ENCODE results near the gene ADGRG6. TPM values are rescaled to one million over a fixed set of nuclear protein-coding genes. Genes with fewer than 3 reads are reported as not detected.

The ADGRG6 gene
- total and polyA plus RNA-seq, 2 donors (not counting 1 experiment from before 2014, with no cell fraction given) = 0.03 TPM; not detected in 1

GRCh38 chr6:142406131-142406530 lies 104.3 kb downstream of the ADGRG6 start:
- Histone ChIP-seq H2AFZ (ENCODE audit: insufficient read depth, low read depth, low read length, poor library complexity, severe bottlenecking) (no peak overlapping the region), H3K4me1 (ENCODE audit: control insufficient read depth in 2 of 2, insufficient read depth in 2 of 2, low read length in 2 of 2) (no peaks in the 10 kb centered on the region), H3K27me3 (replicated peaks in 1 of 4; ENCODE audit: control extremely low read depth in 1 of 4, control insufficient read depth in 3 of 4, insufficient read depth in 4 of 4, low read length in 3 of 4) (no peaks in the 10 kb centered on the region), H3K27ac (ENCODE audit: low read length in 2 of 2) (no peak overlapping the region), H3K4me3 (ENCODE audit: control extremely low read depth in 1 of 5, extremely low read depth in 1 of 5, insufficient read depth in 1 of 5, low read depth in 2 of 5, low read length in 4 of 5) (no peak overlapping the region), H3K4me2 (replicated peaks; ENCODE audit: low read depth, low read length, poor library complexity, severe bottlenecking) (no peak overlapping the region), H3K9ac (ENCODE audit: low read length) (no peak overlapping the region), H3K9me3 (ENCODE audit: control extremely low read depth in 1 of 3, control insufficient read depth in 2 of 3, insufficient read depth in 1 of 3, low read length in 2 of 3) (no peaks in the 10 kb centered on the region), H3K79me2 (ENCODE audit: control insufficient read depth, insufficient read depth, low read length) (no peaks in the 10 kb centered on the region), H3K36me3 (replicated peaks in 1 of 2; ENCODE audit: control extremely low read depth in 1 of 2, control insufficient read depth in 1 of 2, extremely low read depth in 1 of 2, insufficient read depth in 2 of 2, low read length in 1 of 2) (no peaks in the 10 kb centered on the region), H4K20me1 (ENCODE audit: control insufficient read depth, insufficient read depth, low read length, poor library complexity, severe bottlenecking) (no peaks in the 10 kb centered on the region)
- no peak for TF ChIP-seq EZH2 (IDR thresholded peaks at IDR 0.05; ENCODE audit: borderline replicate concordance, insufficient read depth, low read depth, low read length, poor library complexity, severe bottlenecking)
- TF ChIP-seq CTCF (IDR thresholded peaks at IDR 0.05) = no peak
- Mint-ChIP-seq H3K27me3 (peaks cover 5% of the 10 kb centered on the region), H3K27ac (no peak overlapping the region), H3K4me3 (no peak overlapping the region), H3K9me3 (ENCODE audit: insufficient read depth) (no peaks in the 10 kb centered on the region), H3K4me1 (no peaks in the 10 kb centered on the region)
- DNase-seq (no peak), ATAC-seq (ENCODE audit: low read depth) (no peak)
- intact Hi-C loops (cut with micrococcal nuclease) = no loop called here
- ChIA-PET CTCF (no interaction called here), POLR2A (no interaction called here)
- no CpG with 5 or more reads among the region's 3 CpGs for WGBS (ENCODE audit: insufficient coverage)

- Histone ChIP-seq H3K9me3 (ENCODE audit: control extremely low read depth in 1 of 3, control insufficient read depth in 2 of 3, insufficient read depth in 1 of 3, low read length in 2 of 3) (no peaks in the 10 kb centered on the region), H3K9ac (ENCODE audit: low read length) (no peak overlapping the region), H3K27me3 (replicated peaks in 1 of 4; ENCODE audit: control extremely low read depth in 1 of 4, control insufficient read depth in 3 of 4, insufficient read depth in 4 of 4, low read length in 3 of 4) (no peaks in the 10 kb centered on the region), H3K4me3 (ENCODE audit: control extremely low read depth in 1 of 5, extremely low read depth in 1 of 5, insufficient read depth in 1 of 5, low read depth in 2 of 5, low read length in 4 of 5) (no peak overlapping the region), H3K79me2 (ENCODE audit: control insufficient read depth, insufficient read depth, low read length) (no peaks in the 10 kb centered on the region), H4K20me1 (ENCODE audit: control insufficient read depth, insufficient read depth, low read length, poor library complexity, severe bottlenecking) (no peaks in the 10 kb centered on the region), H3K4me2 (replicated peaks; ENCODE audit: low read depth, low read length, poor library complexity, severe bottlenecking) (no peak overlapping the region), H3K4me1 (ENCODE audit: control insufficient read depth in 2 of 2, insufficient read depth in 2 of 2, low read length in 2 of 2) (no peaks in the 10 kb centered on the region), H3K36me3 (replicated peaks in 1 of 2; ENCODE audit: control extremely low read depth in 1 of 2, control insufficient read depth in 1 of 2, extremely low read depth in 1 of 2, insufficient read depth in 2 of 2, low read length in 1 of 2) (no peaks in the 10 kb centered on the region), H3K27ac (ENCODE audit: low read length in 2 of 2) (no peak overlapping the region), H2AFZ (ENCODE audit: insufficient read depth, low read depth, low read length, poor library complexity, severe bottlenecking) (no peak overlapping the region)
- no peaks in the 10 kb centered on the region for H3K4me1 Mint-ChIP-seq
- POLR2A ChIA-PET = no interaction called here
- no CpG with 5 or more reads among the region's 3 CpGs for WGBS (ENCODE audit: insufficient coverage)
- TF ChIP-seq EZH2 (IDR thresholded peaks at IDR 0.05; ENCODE audit: borderline replicate concordance, insufficient read depth, low read depth, low read length, poor library complexity, severe bottlenecking) (no peak), CTCF (IDR thresholded peaks at IDR 0.05) (no peak)
- ATAC-seq (ENCODE audit: low read depth) = no peak
- H3K27me3 Mint-ChIP-seq = peaks cover 3% of the 10 kb centered on the region
- no peak overlapping the region for H3K4me3 Mint-ChIP-seq
- no peaks in the 10 kb centered on the region for H3K9me3 Mint-ChIP-seq (ENCODE audit: insufficient read depth)
- no peak for DNase-seq
- intact Hi-C loops (cut with micrococcal nuclease) = no loop called here
- no peak overlapping the region for H3K27ac Mint-ChIP-seq
- CTCF ChIA-PET = no interaction called here
Observed at GRCh38 chr6:142407685-142408273, 106.0 kb downstream of the ADGRG6 start.

All from B cell (primary cell).